ENCODE data around the gene TRRAP.

Gene TRRAP

GRCh38 chr7:98899816-98900215 lies 21.5 kb downstream of the TRRAP start:
- Mint-ChIP-seq H3K4me3 (no peak overlapping the region), H3K27ac (no peak overlapping the region), H3K9me3 (no peaks in the 10 kb centered on the region), H3K36me3 (ENCODE audit: low read depth) (peaks cover 99% of the 10 kb centered on the region), H3K27me3 (no peaks in the 10 kb centered on the region), H3K4me1 (ENCODE audit: low read depth) (no peaks in the 10 kb centered on the region)
- intact Hi-C loops (cut with micrococcal nuclease), result no loop called here

- Mint-ChIP-seq H3K9me3 (no peaks in the 10 kb centered on the region), H3K4me3 (no peak overlapping the region), H3K27me3 (no peaks in the 10 kb centered on the region), H3K36me3 (ENCODE audit: low read depth) (peaks cover 100% of the 10 kb centered on the region), H3K4me1 (ENCODE audit: low read depth) (no peaks in the 10 kb centered on the region), H3K27ac (no peak overlapping the region)
- intact Hi-C loops (cut with micrococcal nuclease), result no loop called here
Measured at GRCh38 chr7:98900815-98901214, 22.5 kb downstream of the TRRAP start.

DNA sequence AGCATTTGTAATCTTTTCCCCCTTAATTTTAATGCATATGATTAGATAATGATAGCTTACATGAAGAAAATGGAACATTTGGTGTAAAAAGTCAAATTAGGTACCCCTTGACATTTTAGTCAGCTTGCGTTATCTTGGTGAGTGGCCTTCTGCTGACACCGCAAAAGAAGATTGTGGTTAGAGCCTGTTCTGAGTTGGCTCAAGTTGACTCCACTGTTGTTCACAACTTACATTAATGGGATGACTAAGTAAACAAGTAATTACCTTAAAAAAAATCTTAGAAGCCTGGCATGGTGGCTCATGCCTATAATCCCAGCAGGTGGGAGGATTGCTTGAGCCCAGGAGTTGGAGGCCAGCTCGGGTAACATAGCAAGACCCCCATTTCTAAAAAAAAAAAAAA lies 24.2 kb downstream of the TRRAP start:
- intact Hi-C loops (cut with micrococcal nuclease), result no loop called here
- Mint-ChIP-seq H3K27ac (no peak overlapping the region), H3K9me3 (no peaks in the 10 kb centered on the region), H3K4me1 (ENCODE audit: low read depth) (no peaks in the 10 kb centered on the region), H3K36me3 (ENCODE audit: low read depth) (peaks cover 98% of the 10 kb centered on the region), H3K27me3 (no peaks in the 10 kb centered on the region), H3K4me3 (no peak overlapping the region)

DNA sequence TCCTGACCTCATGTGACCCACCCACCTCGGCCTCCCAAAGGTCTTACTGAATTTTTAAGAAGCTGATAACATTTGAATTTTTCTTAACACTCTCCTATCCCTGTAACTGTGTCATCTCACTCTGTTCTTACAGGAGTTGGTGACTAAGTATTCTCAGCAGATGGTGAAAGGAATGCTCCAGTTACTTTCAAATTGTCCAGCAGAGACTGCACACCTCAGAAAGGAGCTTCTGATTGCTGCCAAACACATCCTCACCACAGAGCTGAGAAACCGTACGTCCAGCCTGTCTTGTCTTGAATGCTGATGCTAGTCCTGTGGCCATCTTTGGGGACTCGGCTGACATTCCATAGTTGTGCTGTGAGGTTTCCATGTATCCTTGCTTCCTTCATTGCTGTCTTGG lies 24.9 kb downstream of the TRRAP start:
- intact Hi-C loops (cut with micrococcal nuclease), result no loop called here

DNA sequence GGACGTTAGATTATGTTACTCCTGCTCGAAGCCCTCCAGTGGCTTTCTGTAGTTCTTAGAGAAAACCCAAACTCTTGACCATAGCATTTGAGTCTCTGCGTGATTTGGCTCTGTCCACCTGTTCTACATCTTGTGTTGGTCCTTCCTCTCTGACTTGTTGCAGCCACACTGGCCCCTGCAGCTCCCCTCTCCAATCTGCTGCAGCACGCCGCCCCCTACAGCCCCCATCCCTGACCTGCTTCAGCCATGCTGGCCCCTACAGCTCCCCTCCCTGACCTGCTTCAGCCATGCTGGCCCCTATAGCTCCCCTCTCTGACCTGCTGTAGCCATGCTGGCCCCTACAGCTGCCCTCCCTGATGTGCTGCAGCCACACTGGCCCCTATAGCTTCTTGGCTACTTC lies 29.2 kb downstream of the TRRAP start:
- Mint-ChIP-seq H3K9me3 (no peaks in the 10 kb centered on the region), H3K27me3 (no peaks in the 10 kb centered on the region), H3K27ac (no peak overlapping the region), H3K36me3 (ENCODE audit: low read depth) (peaks cover 98% of the 10 kb centered on the region), H3K4me3 (no peak overlapping the region), H3K4me1 (ENCODE audit: low read depth) (no peaks in the 10 kb centered on the region)
- intact Hi-C loops (cut with micrococcal nuclease), result no loop called here

More for the DNA sequence above, 24.9 kb downstream of the TRRAP start:
- H3K27ac Mint-ChIP-seq, result no peak overlapping the region
- H3K4me1 Mint-ChIP-seq (ENCODE audit: low read depth), result no peaks in the 10 kb centered on the region
- peaks cover 98% of the 10 kb centered on the region for H3K36me3 Mint-ChIP-seq (ENCODE audit: low read depth)
- H3K4me3 Mint-ChIP-seq, result no peak overlapping the region
- H3K27me3 Mint-ChIP-seq, result no peaks in the 10 kb centered on the region
- no peaks in the 10 kb centered on the region for H3K9me3 Mint-ChIP-seq

DNA sequence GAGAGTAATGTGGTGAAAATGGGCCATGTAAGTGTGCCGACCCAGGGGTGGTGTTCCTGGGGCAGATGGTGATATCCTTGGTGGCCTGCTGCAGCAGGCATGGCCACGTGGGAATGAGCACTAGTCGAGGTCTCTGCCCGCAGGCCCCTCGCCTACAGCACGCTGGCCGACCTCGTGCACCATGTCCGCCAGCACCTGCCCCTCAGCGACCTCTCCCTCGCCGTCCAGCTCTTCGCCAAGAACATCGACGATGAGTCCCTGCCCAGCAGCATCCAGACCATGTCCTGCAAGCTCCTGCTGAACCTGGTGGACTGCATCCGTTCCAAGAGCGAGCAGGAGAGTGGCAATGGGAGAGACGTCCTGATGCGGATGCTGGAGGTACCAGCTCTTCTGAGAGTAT lies 30.3 kb downstream of the TRRAP start:
- intact Hi-C loops (cut with micrococcal nuclease), result no loop called here
- H3K9me3 Mint-ChIP-seq, result no peaks in the 10 kb centered on the region
- H3K36me3 Mint-ChIP-seq (ENCODE audit: low read depth), result peaks cover 98% of the 10 kb centered on the region
- H3K4me3 Mint-ChIP-seq, result no peak overlapping the region
- no peaks in the 10 kb centered on the region for H3K27me3 Mint-ChIP-seq
- no peaks in the 10 kb centered on the region for H3K4me1 Mint-ChIP-seq (ENCODE audit: low read depth)
- no peak overlapping the region for H3K27ac Mint-ChIP-seq

DNA sequence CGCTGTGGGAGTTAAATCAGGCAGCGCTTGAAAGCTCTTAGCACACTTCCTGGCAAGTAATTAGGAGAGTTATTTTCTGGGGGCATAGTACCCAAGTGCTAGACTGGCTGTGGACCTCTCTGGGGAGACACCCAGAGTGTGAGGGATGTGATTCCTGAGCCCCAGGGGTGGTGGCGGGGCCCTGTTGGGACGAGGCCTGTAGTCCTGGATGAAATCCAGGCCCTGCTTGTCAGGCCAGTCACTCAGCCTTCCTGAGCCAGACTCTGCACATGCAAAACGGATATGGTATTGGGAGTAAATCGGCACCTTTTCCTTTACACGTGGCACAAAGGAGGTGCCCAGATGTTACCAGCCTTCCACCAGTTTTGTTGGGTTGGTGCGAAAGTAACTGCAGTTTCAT lies 31.2 kb downstream of the TRRAP start:
- Mint-ChIP-seq H3K27ac (no peak overlapping the region), H3K4me1 (ENCODE audit: low read depth) (no peaks in the 10 kb centered on the region), H3K27me3 (no peaks in the 10 kb centered on the region), H3K4me3 (no peak overlapping the region), H3K9me3 (no peaks in the 10 kb centered on the region), H3K36me3 (ENCODE audit: low read depth) (peaks cover 97% of the 10 kb centered on the region)
- intact Hi-C loops (cut with micrococcal nuclease), result no loop called here

DNA sequence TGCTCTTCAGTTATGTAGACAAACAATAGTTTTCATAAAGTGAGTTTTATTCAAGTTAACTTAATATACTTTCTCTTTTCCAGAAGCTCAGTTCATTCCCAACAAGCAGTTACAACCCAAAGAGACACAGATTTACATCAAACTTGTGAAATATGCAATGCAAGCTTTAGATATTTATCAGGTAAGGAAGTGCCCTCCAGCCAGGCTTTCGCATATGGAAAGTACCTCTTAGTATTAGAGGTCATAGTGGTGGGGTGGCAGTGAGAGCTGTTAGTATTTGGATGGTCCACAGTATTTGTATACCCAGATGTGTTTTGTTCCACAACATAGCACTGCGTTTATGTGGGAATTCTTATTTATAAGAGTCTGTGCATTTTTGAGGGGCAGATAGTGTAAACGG lies 32.1 kb downstream of the TRRAP start:
- H3K4me3 Mint-ChIP-seq, result no peak overlapping the region
- intact Hi-C loops (cut with micrococcal nuclease), result no loop called here
- no peak overlapping the region for H3K27ac Mint-ChIP-seq
- H3K9me3 Mint-ChIP-seq, result no peaks in the 10 kb centered on the region
- no peaks in the 10 kb centered on the region for H3K4me1 Mint-ChIP-seq (ENCODE audit: low read depth)
- H3K36me3 Mint-ChIP-seq (ENCODE audit: low read depth), result peaks cover 96% of the 10 kb centered on the region
- no peaks in the 10 kb centered on the region for H3K27me3 Mint-ChIP-seq

- no peaks in the 10 kb centered on the region for H3K9me3 Mint-ChIP-seq
- H3K4me3 Mint-ChIP-seq, result no peak overlapping the region
- H3K27ac Mint-ChIP-seq, result no peak overlapping the region
- peaks cover 97% of the 10 kb centered on the region for H3K36me3 Mint-ChIP-seq (ENCODE audit: low read depth)
- intact Hi-C loops (cut with micrococcal nuclease), result no loop called here
- H3K4me1 Mint-ChIP-seq (ENCODE audit: low read depth), result no peaks in the 10 kb centered on the region
- H3K27me3 Mint-ChIP-seq, result no peaks in the 10 kb centered on the region
Measured at GRCh38 chr7:98911916-98912315, 33.6 kb downstream of the TRRAP start.

DNA sequence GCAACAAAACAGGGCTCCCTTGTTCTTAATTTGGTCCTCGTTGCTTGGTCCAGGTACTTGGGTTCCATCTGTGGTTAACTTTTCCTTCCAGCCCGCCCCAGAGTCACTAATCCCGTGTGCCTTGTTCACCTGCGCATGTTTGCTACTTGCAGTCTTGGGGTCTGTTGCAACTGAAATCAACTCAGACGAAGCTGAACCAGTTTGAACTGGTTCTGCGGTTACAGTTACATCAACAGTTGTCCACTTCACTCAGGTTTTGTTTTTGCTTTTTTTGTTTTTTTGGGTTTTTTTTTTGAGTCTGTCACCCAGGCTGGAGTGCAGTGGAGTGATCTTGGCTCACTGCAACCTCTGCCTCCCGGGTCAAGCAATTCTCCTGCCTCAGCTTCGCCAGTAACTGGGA lies 34.7 kb downstream of the TRRAP start:
- Mint-ChIP-seq H3K27ac (no peak overlapping the region), H3K4me3 (no peak overlapping the region), H3K9me3 (no peaks in the 10 kb centered on the region), H3K27me3 (no peaks in the 10 kb centered on the region), H3K36me3 (ENCODE audit: low read depth) (peaks cover 97% of the 10 kb centered on the region), H3K4me1 (ENCODE audit: low read depth) (no peaks in the 10 kb centered on the region)
- intact Hi-C loops (cut with micrococcal nuclease), result no loop called here

DNA sequence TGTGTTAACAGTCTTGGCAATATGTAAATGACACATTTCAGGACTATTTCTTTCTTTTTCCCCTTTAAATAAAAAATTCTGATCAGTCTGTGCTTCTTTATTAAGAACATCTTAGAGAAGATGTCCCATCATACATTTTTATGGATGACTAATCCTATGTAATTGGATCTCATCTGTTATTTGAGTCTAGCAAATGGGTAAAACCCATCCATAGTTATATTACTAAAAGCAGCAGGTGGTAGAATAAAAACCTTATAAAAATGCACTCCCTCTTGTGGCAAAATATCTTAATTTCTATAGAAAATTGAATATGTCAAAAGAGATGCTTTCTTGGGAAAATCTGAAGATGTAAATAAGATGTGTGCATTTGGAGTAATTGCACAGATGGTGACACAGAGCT lies 35.3 kb downstream of the TRRAP start:
- Mint-ChIP-seq H3K9me3 (no peaks in the 10 kb centered on the region), H3K27me3 (no peaks in the 10 kb centered on the region), H3K4me3 (no peak overlapping the region), H3K4me1 (ENCODE audit: low read depth) (no peaks in the 10 kb centered on the region), H3K36me3 (ENCODE audit: low read depth) (peaks cover 97% of the 10 kb centered on the region), H3K27ac (no peak overlapping the region)
- intact Hi-C loops (cut with micrococcal nuclease), result no loop called here

DNA sequence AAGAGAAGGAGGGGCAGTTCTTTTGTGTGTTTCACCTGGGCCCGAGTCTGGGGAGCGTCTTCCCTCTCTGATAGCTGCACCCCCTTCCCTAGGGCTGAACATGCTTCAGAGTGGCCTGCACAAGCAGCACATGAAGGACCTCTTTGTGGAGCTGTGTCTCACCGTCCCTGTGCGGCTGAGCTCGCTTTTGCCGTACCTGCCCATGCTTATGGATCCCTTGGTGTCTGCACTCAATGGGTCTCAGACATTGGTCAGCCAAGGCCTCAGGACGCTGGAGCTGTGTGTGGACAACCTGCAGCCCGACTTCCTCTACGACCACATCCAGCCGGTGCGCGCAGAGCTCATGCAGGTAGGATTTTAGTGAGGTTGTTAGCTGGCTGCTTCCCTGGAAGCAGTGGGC lies 39.0 kb downstream of the TRRAP start:
- intact Hi-C loops (cut with micrococcal nuclease), result no loop called here
- Mint-ChIP-seq H3K27ac (no peak overlapping the region), H3K27me3 (no peaks in the 10 kb centered on the region), H3K4me1 (ENCODE audit: low read depth) (no peaks in the 10 kb centered on the region), H3K36me3 (ENCODE audit: low read depth) (peaks cover 97% of the 10 kb centered on the region), H3K4me3 (no peak overlapping the region), H3K9me3 (no peaks in the 10 kb centered on the region)

DNA sequence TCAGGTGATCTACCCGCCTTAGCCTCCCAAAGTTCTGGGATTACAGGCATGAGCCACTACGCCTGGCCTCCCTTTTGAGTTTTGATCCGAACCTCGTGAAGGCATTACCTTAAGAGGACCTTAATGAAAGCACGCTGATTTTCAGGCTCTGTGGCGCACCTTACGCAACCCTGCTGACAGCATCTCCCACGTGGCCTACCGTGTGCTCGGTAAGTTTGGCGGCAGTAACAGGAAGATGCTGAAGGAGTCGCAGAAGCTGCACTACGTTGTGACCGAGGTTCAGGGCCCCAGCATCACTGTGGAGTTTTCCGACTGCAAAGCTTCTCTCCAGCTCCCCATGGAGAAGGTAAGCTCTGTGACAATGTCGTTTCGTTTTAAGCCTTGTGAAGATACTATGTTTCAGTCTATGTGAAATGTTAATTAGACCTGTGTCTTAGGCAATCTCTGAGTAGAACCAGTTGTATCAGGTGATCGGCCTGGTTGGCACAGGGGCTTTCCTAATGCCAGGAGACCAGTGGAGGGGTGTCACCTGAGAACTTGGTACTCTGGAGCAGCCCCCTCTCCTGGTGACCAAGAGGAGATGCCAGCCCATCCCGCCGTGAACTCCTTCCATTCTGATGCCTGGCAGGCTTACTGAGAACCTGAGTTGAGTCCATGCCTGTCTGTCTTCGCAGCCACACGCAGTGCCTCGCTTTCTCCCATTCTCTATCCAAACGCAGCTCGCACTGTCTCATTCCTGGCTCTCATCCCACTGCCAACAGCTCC lies 43.5 kb downstream of the TRRAP start:
- Mint-ChIP-seq H3K27me3 (no peaks in the 10 kb centered on the region), H3K4me1 (ENCODE audit: low read depth) (no peaks in the 10 kb centered on the region), H3K36me3 (ENCODE audit: low read depth) (peaks cover 100% of the 10 kb centered on the region), H3K27ac (no peak overlapping the region), H3K9me3 (no peaks in the 10 kb centered on the region), H3K4me3 (no peak overlapping the region)
- intact Hi-C loops (cut with micrococcal nuclease), result no loop called here

- Mint-ChIP-seq H3K9me3 (no peaks in the 10 kb centered on the region), H3K4me1 (ENCODE audit: low read depth) (no peaks in the 10 kb centered on the region), H3K27ac (no peak overlapping the region), H3K4me3 (no peak overlapping the region), H3K36me3 (ENCODE audit: low read depth) (peaks cover 100% of the 10 kb centered on the region), H3K27me3 (no peaks in the 10 kb centered on the region)
- intact Hi-C loops (cut with micrococcal nuclease), result no loop called here
Measured at GRCh38 chr7:98922392-98923187, 44.3 kb downstream of the TRRAP start.
